HFF-Myc (cell line): ENCODE measurements around the gene BIRC3.

Experiments used
- DNase-seq: peaks from one replicate; pipeline ENCODE4 v3.0.0-alpha.2; 2011; ENCODE audit warnings: low read depth; ENCODE audit errors: extremely low read depth
- H3K4me3 ChIP-seq: replicated peaks from 2 replicates; pipeline ENCODE4 v1.5.1; 2011; ENCODE audit warnings: low read depth, mild to moderate bottlenecking, control low read depth, low read length
- CTCF ChIP-seq: IDR thresholded peaks from 2 replicates; pipeline ENCODE4 v1.5.1; 2012; ENCODE audit warnings: mild to moderate bottlenecking, low read depth, low read length, control low read depth; ENCODE audit errors: missing control alignments

Gene BIRC3

DNA sequence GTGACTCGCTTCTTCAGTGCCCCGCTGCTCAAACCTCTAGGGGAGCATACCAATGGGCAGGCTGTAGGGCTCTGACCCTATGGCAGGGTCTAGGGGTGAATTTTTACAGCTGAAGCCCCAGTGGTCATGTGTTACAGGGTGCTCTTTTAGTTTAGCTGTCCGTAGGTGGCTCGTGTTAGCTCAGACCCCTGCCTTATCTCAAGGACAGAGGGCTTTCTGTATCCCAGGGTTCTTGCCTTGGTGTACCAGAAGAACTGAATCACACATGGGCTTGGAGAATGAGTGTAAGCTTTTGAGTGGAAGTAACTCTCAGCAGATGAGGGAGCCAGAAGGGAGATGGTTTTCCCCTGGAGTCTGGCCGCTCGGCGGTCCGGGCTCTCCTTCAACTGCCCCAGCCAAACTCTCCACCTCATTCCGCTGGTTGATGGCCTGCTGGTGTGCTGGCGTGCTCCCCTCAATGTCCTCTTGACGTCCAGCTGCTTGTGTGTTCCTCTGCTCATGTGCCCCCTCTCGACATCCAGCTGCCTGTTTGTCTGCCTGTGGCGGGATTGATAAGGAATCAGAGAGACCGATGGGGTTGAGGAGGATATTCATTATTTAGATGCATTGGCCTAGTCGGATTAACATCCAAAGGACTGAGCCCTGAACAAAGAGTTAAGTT, 67.3 kb downstream of the BIRC3 start:
- TF ChIP-seq CTCF = no peak
- H3K4me3 ChIP-seq = no peak overlapping the region
- DNase-seq = no peak

DNA sequence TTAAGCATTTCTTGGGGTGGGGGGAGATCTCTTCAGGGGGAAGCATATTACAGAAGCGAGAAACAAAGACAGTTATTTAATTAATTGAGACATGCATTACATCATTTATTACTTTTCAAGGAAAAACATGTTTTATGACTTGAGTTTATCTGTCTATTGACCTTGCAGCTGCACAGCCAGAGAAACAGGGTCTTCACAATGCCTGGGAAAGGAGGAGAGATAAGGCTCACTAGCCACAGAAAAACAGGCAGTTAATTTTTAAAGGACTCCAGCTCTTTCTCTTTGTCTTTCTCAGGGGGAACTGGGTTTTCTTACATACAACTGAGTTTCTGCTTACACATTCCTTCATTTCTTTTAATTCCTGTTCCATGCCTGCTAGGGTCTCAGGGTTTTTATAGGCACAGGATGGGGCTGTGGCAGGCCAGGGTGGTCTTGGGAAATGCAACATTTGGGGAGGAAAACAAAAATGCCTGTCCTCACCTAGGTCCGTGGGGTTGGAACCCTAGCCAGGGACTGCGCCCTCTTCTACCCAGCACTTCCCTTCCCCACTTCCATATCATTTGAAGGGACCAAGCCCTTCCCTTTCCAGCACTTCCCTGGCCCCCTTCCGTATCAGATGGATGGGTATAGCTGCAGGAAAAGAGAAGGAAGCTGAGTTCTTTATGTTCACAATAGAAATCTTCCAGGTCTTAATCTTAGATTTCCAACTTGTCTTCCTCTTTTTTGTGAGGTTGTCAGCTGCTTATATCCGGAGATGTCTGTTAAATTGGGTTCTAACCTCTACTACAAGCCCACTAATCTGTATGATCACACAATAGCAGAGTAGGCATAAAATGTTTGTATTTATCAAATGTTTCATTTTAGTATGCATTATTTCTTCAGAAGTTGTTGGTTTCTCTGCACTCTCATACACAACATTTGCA, 68.1 kb downstream of the BIRC3 start:
- H3K4me3 ChIP-seq = no peak overlapping the region
- TF ChIP-seq CTCF = no peak
- no peak for DNase-seq

DNA sequence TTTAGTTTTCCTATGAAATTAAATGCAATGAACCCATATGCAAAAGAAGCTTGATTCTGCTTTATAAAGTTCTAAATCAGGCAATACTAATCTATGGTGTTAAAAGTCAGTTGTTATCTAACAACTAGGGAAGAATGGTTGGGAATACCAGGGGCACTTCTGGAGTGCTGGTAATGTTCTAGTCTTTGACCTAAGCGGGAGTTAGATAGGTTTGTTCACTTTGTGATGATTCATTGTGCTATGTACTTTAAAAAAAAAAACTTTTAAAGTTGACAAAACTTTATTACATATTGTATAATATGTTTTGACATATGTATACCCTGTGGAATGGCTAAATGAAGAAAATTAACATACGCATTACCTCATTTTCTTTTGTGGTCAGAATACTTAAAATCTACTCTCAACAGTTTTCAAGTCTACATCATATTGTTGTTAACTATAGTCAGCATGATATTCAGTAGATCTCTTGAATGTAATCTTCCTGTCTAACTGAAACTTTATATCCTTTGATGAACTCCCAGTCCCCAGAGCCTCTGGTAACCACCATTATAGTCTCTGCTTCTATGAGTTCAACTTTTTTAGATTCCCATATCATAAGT, 69.0 kb downstream of the BIRC3 start:
- H3K4me3 ChIP-seq = no peak overlapping the region
- no peak for DNase-seq
- TF ChIP-seq CTCF = no peak

DNA sequence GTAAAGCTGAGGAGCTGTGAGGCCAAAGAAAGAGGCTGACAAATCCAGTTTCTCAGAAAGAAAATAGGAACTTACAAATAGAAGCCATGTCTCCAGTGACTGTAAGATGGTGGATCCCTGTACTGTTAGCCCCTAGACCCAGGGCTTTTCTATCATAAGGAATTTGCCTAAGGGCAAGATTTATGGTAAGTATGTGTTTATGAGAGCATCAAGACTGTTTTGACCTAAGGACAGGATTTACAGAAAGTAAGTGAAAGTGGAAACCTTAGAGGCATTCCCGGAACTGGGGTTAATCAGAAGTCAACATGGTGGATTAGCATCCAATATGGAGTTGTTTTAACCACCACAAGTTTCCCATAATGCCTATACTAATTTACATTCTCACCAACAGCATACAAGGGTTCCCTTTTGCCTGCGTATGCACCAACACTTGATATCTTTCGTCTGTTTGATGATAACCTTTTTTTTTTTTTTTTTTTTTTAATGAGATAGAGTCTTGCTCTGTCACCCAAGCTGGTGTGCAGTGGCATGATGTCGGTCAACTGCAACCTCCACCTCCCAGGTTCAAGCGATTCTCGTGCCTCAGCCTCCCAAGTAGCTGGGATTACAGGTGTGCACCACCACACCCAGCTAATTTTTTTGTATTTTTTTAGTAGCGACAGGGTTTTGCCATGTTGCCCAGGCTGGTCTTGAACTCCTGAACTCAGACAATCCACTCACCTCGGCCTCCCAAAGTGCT, 69.9 kb downstream of the BIRC3 start:
- DNase-seq = no peak
- no peak for TF ChIP-seq CTCF
- no peak overlapping the region for H3K4me3 ChIP-seq
